Esophagus squamous epithelium (tissue), 5 donors: ENCODE results near the gene ECM1. TPM values are rescaled to one million over a fixed set of nuclear protein-coding genes. Genes with fewer than 3 reads are reported as not detected.

Experiments used
- DNase-seq: peaks from one replicate; lab custom pipeline; 2025; lab: John Stamatoyannopoulos, UW
- H3K27ac ChIP-seq, 4 donors: fragments of 200-600 bp; sonication (generic); one replicate each; pipeline ENCODE4 v1.5.1; 2016 to 2019; ENCODE audit warnings: mild to moderate bottlenecking in 1 of 4
- H3K27me3 ChIP-seq, 4 donors: fragments of 200-600 bp; sonication (generic); 1 replicate in 3 of 4; 2 replicates in 1 of 4; pipeline versions ENCODE4 v1.5.1 to v1.6.0; 2017 to 2021; ENCODE audit warnings: antibody characterized with exemption in 1 of 4
- H3K36me3 ChIP-seq, 3 donors: fragments of 200-600 bp; sonication (generic); one replicate each; pipeline ENCODE4 v1.5.1; 2016 to 2019
- H3K4me1 ChIP-seq, 3 donors: fragments of 200-600 bp; sonication (generic); one replicate each; pipeline ENCODE4 v1.5.1; 2017 to 2019
- H3K4me3 ChIP-seq, 4 donors: fragments of 200-600 bp; sonication (generic); 1 replicate in 3 of 4; 2 replicates in 1 of 4; pipeline ENCODE4 v1.5.1; 2016 to 2019; ENCODE audit warnings: mild to moderate bottlenecking in 2 of 4, moderate library complexity in 1 of 4
- H3K9me3 ChIP-seq, 3 donors: fragments of 200-600 bp; sonication (generic); one replicate each; pipeline ENCODE4 v1.5.1; 2016 to 2019
- CTCF ChIP-seq, 6 experiments: fragments of 450-650 bp in 4 of 6; fragments of 200-600 bp in 2 of 6; sonication (generic) in 2 of 6; IDR thresholded peaks; one replicate each; pipeline ENCODE4 v1.5.1; 2016 to 2019; ENCODE audit warnings: antibody characterized with exemption in 6 of 6, mild to moderate bottlenecking in 4 of 6, moderate library complexity in 4 of 6
- POLR2A ChIP-seq, 4 donors: fragments of 450-650 bp; IDR thresholded peaks; one replicate each; pipeline ENCODE4 v1.6.1; 2017; ENCODE audit warnings: antibody characterized with exemption in 4 of 4, mild to moderate bottlenecking in 4 of 4, moderate library complexity in 3 of 4
- WGBS, 2 donors: methylation state at CpG; one replicate each; pipeline ENCODE4 v1.1.5; 2018; 5-methylcytosine and 5-hydroxymethylcytosine counted together
- intact Hi-C: fragments of 100-400 bp; cut with DNase I; formaldehyde crosslinking; loops from one replicate; pipeline ENCODE4 v1.15.0; 2022
- total RNA-seq, 4 donors: library from RNA; depleted of rRNA; stranded (reverse); fragments of >200 nt; gene quantifications; one replicate each; pipeline ENCODE4 v1.1.0, GENCODE V29; 2016
- donor health status: DM: yes; HTN: yes; CAD: no.

ECM1 gene
- total RNA-seq, 4 donors from 2014 or later, result 311 to 1,013 (median 406) TPM

DNA sequence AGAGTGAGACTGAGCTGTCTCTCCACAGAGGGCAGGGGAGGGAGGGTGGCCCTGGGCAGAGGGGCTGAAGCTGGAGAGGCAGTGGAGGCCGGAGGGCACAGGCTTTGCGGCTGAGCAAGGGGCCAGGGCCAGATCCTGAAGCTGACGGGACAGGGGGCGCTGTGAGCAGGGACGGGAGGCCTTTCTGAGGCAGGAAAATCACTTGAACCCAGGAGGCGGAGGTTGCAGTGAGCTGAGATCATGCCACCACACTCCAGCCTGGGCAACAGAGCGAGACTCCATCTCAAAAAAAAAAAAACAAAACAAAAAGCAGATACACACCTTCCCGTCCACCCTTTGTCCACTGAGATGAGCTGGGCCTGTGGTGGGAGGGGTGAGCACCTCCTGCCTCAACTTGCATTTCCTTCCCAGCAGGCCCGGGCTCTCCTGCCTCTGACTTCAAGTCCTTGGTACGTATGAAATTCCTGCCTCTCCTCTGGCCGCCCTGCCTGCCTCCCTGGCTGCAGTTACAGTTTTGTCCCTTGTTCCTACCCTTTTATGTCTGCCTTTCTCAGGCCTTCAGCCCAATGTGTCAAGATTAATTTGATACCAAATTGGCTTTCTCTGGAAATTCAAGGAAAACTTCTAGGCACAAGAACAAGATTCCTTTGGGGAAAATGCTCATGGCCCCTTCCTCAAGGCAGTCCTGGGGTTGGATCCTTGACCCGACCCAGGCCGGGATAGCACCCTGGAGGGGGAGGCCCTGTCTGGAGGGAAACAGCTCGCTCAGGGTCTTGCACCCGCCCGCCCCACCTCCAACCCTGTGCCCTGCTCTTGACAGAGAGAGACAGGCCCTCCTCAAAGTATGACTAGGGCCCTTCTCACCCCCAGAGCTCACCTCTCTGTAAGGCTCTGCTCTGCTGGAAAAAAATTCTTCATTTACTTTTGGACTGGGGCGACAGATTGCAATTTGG, 30.1 kb downstream of the ECM1 start:
- Histone ChIP-seq H3K27ac (peak overlapping the region; percentile 68 to 90 (median 80)), H3K9me3 (no peaks in the 10 kb centered on the region), H3K36me3 (no peaks in the 10 kb centered on the region), H3K4me3 (no peak overlapping the region), H3K4me1 (peaks cover 18 to 51% (median 28%) of the 10 kb centered on the region in 3 donors), H3K27me3 (no peaks in the 10 kb centered on the region)
- intact Hi-C loops, result loop anchor here (10.0 kb wide), 1 partner anchor 73 kb away; no protein-coding TSS in a partner anchor
- 46 to 76% methylated on average over 12 to 14 of the region's 17 CpGs for WGBS, 2 donors
- TF ChIP-seq CTCF (IDR thresholded peaks at IDR 0.05) (peak in 1 of 6 experiments; percentile 2), POLR2A (IDR thresholded peaks at IDR 0.05) (no peak)
- DNase-seq, result no peak

DNA sequence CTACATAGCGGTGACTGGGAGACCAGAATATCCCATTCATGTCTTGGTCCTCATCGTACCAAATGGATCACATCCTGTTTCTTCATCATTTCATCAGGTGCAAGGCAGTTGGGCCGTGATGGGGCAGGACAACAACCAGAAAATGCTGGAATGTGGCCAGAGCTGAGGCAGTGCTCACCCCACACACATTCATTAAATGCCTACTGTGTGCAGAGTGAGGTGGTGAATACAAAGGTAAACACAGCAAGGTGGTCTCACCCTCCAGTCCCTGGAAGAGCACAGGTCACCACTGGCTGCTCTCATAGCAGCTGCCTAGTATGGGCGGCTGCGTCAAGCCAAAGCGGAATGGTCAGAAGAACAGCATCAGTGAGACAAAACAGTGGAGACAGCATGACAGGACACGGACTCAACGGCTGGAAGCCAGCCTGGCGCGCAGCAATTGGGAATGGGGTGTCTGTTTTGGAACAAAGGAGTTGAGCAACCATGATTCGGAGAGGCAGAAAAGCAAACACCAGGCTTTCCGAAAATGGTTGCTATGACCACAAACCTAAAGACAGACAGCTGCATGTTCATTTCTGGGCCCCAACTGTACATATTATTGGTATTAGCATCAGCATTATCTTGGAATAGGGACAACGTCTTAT, 35.7 kb downstream of the ECM1 start:
- 28 to 44% methylated on average over 13 of the region's 13 CpGs for WGBS, 2 donors
- H3K27ac ChIP-seq, result peak overlapping the region; percentile 50 to 84 (median 78)
- no peak for TF ChIP-seq CTCF (IDR thresholded peaks at IDR 0.05)
- TF ChIP-seq POLR2A (IDR thresholded peaks at IDR 0.05), result no peak

GRCh38 chr1:150544204-150544603, 36.3 kb downstream of the ECM1 start:
- peak overlapping the region; percentile 50 to 84 (median 78) for H3K27ac ChIP-seq
- no peaks in the 10 kb centered on the region for H3K9me3 ChIP-seq
- WGBS, 2 donors, result 31 to 36% methylated on average over 3 of the region's 3 CpGs
- TF ChIP-seq CTCF (IDR thresholded peaks at IDR 0.05) (no peak), POLR2A (IDR thresholded peaks at IDR 0.05) (no peak)
- no peak overlapping the region for H3K4me3 ChIP-seq
- no peaks in the 10 kb centered on the region for H3K27me3 ChIP-seq
- no peaks in the 10 kb centered on the region for H3K36me3 ChIP-seq
- DNase-seq, result no peak
- H3K4me1 ChIP-seq, result peaks cover 8 to 27% (median 12%) of the 10 kb centered on the region in 3 donors
- intact Hi-C loops, result no loop called here

More for the DNA sequence above, 35.7 kb downstream of the ECM1 start:
- no peak for DNase-seq
- Histone ChIP-seq H3K27me3 (no peaks in the 10 kb centered on the region), H3K36me3 (no peaks in the 10 kb centered on the region), H3K4me3 (no peak overlapping the region), H3K9me3 (no peaks in the 10 kb centered on the region), H3K4me1 (peaks cover 10 to 31% (median 12%) of the 10 kb centered on the region in 3 donors)
- intact Hi-C loops, result no loop called here

DNA sequence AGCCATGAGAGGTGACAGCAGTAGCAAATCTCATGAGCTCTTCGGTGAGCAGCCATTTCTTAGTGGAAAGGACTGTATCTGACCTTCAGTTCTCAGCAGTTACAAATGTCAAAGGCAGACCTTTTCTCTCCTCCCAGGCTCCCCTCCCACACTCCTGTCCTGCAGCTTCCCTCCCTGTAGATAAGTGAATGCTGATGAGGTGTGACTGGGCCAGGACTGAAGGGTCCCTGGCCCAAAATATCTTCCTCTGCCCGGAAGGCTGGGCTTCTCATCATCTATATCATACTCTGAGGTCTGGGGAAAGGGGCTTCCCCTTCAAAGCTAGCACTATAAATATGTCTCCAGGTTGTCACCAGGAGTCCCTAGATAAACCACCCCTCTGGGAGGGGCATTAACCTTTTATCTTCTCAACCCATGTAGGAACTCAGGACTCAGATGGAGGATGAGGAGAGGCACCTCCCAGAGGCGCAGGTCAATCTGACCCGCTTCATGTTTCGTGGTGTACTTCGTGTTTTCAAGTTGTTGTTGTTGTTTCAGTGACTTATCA, 37.6 kb downstream of the ECM1 start:
- intact Hi-C loops, result no loop called here
- no peak for DNase-seq
- WGBS, 2 donors, result 88 to 91% methylated on average over 5 to 6 of the region's 6 CpGs

More for the DNA sequence above, 37.6 kb downstream of the ECM1 start:
- Histone ChIP-seq H3K36me3 (no peaks in the 10 kb centered on the region), H3K4me1 (peaks cover 18 to 37% (median 19%) of the 10 kb centered on the region in 3 donors), H3K4me3 (no peak overlapping the region), H3K27ac (peak overlapping the region in 1 of 4 donors; percentile 77), H3K27me3 (no peaks in the 10 kb centered on the region), H3K9me3 (no peaks in the 10 kb centered on the region)
- TF ChIP-seq POLR2A (IDR thresholded peaks at IDR 0.05), result no peak
- no peak for TF ChIP-seq CTCF (IDR thresholded peaks at IDR 0.05)
